ENCODE measurements around the gene STAMBP. TPM values are rescaled to one million over a fixed set of nuclear protein-coding genes. Genes with fewer than 3 reads are reported as not detected.

The STAMBP gene
- total RNA-seq, 3 donors from 2014 or later, result 29.5 to 37.2 (median 30.3) TPM

DNA sequence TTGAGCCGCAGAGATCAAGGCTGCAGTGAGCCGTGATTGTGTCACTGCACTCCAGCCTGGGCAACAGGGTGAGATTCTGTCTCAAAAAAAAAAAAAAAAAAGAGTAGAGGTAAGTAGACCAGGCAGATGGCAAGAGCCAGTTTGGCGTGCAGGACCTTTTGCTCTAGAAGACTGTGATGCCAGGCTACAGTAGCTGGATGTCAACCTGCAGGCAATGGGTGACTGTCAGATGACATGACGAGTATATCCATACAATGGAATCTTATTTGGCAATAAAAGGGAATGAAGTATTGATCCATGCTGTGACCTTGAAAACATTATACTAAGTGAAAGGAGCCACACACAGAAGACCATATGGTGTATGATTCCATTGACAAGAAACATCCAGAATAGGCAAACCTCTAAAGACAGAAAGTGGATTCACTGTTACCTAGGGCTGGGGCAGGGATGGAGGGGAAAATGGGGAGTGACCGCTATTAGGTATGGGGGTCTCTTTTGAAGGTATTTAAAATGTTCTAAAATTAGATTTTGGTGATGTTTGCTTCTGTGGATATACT is 86.8 kb downstream of the STAMBP start:
- ATAC-seq (no peak), DNase-seq (no peak)
- H3K27me3 Mint-ChIP-seq (ENCODE audit: low read depth), result peaks cover under 1% of the 10 kb centered on the region
- no peaks in the 10 kb centered on the region for H3K4me1 Mint-ChIP-seq (ENCODE audit: low read depth)
- no peaks in the 10 kb centered on the region for H3K9me3 Mint-ChIP-seq
- H3K36me3 Mint-ChIP-seq (ENCODE audit: insufficient read depth), result no peaks in the 10 kb centered on the region
- no peak overlapping the region for H3K4me3 Mint-ChIP-seq

DNA sequence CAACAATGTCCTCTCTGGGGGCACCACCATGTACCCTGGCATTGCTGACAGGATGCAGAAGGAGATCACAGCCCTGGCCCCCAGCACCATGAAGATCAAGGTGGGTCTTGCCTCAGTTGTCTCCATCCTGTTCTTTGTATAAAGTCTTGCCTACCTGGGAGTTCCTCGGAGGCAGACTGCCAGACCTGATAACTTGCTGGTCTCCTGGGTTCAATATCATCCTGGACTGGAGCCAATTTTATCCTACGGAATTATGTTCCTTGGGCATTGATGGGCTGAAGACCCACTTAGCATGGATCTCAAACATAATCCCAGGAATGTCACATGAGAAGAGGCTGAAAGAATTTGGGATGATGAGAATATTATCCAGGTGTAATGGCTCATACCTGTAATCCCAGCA is 87.9 kb downstream of the STAMBP start:
- H3K9me3 Mint-ChIP-seq, result no peaks in the 10 kb centered on the region
- no peak overlapping the region for H3K4me3 Mint-ChIP-seq
- peaks cover 2% of the 10 kb centered on the region for H3K27me3 Mint-ChIP-seq (ENCODE audit: low read depth)
- H3K4me1 Mint-ChIP-seq (ENCODE audit: low read depth), result no peaks in the 10 kb centered on the region
- no peak for DNase-seq
- no peak for ATAC-seq
- no peaks in the 10 kb centered on the region for H3K36me3 Mint-ChIP-seq (ENCODE audit: insufficient read depth)

DNA sequence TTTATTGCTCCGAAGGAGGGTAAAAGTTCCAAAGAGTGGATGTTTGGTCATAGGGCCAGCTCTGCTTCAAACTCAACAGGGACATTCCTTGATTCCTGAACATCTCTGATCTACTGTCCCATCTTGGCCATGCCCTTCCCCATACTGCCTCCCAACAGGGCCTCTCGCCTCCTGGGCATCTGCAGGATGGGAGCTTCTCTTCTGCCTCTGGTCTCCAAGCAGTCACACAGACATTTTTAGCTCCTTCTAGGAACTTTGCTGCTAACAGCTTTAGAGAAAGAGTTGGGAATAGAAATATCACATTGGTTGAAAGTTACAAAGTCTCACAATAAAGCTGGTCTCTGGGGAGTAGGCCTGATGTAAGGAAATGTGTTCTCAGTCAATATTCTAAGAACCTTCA is 88.5 kb downstream of the STAMBP start:
- no peak for DNase-seq
- no peaks in the 10 kb centered on the region for H3K36me3 Mint-ChIP-seq (ENCODE audit: insufficient read depth)
- no peak for ATAC-seq
- no peaks in the 10 kb centered on the region for H3K4me1 Mint-ChIP-seq (ENCODE audit: low read depth)
- no peaks in the 10 kb centered on the region for H3K9me3 Mint-ChIP-seq
- H3K27me3 Mint-ChIP-seq (ENCODE audit: low read depth), result peaks cover 2% of the 10 kb centered on the region
- no peak overlapping the region for H3K4me3 Mint-ChIP-seq

DNA sequence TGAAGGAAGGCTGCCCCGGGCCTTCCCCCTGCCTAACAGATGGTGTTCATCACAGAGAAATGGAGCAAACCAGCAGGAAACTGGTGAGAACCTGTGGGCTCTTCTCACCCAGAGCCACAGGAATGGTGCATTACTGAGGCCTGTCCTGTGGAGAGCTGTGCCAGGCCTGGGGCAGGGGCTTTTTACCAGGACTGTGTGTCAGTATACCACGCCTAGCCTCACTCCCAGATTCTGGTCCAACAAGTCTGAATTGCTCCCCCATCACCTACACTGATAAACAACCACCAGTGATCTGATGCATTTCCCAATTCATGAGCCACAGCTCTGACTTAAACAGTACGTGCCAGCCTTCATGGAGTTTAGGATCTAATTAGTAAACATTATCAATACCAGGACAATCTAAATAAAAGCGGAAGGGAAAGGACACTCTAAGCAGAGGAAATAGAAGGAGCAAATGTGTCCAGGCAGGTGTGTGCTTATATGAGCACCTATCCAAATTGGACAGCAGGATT is 89.0 kb downstream of the STAMBP start:
- Mint-ChIP-seq H3K36me3 (ENCODE audit: insufficient read depth) (no peaks in the 10 kb centered on the region), H3K27me3 (ENCODE audit: low read depth) (peaks cover 2% of the 10 kb centered on the region), H3K4me3 (no peak overlapping the region), H3K4me1 (ENCODE audit: low read depth) (no peaks in the 10 kb centered on the region), H3K9me3 (no peaks in the 10 kb centered on the region)
- no peak for DNase-seq
- ATAC-seq, result no peak

DNA sequence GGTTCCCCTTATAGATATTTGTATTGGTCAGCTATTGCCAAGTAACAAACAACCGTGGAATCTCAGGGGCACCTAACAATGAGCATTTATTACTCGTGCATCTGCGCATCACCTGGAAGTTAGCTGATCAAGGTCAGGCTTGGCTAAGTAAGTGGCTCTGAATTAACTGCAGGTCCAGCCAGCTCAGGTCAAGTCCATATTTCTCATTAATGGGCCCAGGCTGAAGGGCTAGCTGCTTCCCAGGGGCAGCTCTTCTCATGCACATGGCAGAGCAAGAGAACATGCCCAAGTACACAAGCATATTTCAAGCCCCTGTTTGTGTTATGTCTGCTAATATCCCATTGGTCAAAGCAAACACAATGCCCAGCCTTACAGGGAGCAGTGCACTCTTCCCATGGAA is 90.1 kb downstream of the STAMBP start:
- Mint-ChIP-seq H3K4me3 (no peak overlapping the region), H3K4me1 (ENCODE audit: low read depth) (no peaks in the 10 kb centered on the region), H3K27me3 (ENCODE audit: low read depth) (peaks cover 2% of the 10 kb centered on the region), H3K36me3 (ENCODE audit: insufficient read depth) (no peaks in the 10 kb centered on the region), H3K9me3 (no peaks in the 10 kb centered on the region)
- DNase-seq (no peak), ATAC-seq (no peak)

DNA sequence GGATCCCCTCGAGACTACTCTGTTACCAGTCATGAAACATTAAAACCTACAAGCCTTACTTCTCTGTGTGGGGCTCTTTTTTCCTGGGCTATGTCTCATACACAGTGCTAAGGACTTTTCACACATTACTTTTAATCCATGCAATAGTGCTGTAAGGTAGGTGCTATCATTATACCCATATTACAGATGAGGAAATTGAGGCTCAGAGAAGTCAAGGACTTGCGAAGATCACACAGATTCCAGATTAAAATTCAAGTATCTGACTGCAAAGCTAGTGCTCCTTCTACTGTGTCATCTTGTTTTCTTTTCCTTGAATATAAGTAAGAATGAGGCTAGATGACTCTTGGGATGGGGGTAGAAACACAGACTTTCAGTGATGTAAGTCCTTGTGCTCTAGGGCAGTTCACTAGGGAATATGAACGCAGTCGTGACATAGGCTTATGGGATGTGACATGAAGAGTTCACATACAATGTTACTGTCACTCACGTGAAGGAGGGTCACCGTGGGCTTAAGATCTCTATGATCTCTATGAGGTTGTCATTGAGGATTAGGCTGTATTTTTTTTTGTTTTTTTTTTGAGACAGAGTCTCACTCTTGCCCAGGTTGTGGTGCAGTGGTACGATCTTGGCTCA is 91.0 kb downstream of the STAMBP start:
- H3K36me3 Mint-ChIP-seq (ENCODE audit: insufficient read depth), result no peaks in the 10 kb centered on the region
- DNase-seq (no peak), ATAC-seq (no peak)
- H3K4me1 Mint-ChIP-seq (ENCODE audit: low read depth), result no peaks in the 10 kb centered on the region
- no peak overlapping the region for H3K4me3 Mint-ChIP-seq
- H3K9me3 Mint-ChIP-seq, result no peaks in the 10 kb centered on the region
- peaks cover 2% of the 10 kb centered on the region for H3K27me3 Mint-ChIP-seq (ENCODE audit: low read depth)

DNA sequence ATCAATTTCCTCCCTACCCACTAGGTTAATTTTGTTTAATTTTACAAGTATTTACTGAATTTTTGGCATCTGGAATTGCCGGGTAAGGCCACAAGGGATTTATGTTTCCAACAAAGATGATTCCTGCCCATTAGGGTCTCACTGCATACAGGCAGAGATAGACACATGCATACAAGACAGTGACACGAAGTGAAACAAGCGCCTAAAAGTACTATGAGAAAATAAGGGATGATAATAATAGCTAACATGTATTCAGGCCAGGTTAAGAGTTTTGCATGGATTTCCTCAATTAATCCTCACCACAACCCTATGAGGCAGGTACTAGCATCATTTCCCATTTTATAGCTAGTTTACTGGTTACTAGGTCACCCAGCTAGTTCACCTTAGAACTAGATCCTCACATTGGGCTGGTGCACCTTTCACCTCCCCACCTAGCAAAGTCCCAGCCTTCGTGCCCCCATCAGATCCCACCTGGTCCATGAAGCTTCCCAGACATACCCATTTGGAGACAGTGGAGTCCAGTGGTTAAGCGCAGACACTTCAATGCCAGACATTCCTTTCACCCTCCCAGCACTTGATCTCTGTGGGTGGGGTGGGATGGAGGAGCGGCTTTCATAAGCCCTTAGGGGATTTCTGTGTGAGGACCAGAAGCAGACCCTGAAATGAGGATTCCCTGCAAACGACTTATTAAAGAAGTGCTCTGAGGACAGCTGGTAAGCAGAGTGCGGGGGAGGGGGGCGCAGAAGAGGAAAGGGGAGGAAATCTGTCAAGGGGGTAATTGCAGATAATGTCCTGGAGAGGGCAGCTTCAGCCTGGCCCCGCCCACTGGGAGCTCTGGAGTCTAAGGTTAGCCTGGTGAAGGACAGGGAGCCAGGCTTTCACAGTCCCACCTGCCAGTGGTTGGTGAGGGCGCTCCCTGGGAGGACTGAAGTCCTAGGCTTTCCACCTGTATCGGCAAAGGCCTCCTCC is 92.1 kb downstream of the STAMBP start:
- peaks cover 2% of the 10 kb centered on the region for H3K27me3 Mint-ChIP-seq (ENCODE audit: low read depth)
- no peak overlapping the region for H3K4me3 Mint-ChIP-seq
- no peaks in the 10 kb centered on the region for H3K36me3 Mint-ChIP-seq (ENCODE audit: insufficient read depth)
- H3K9me3 Mint-ChIP-seq, result no peaks in the 10 kb centered on the region
- peak; percentile 36 for DNase-seq
- peaks cover 1% of the 10 kb centered on the region for H3K4me1 Mint-ChIP-seq (ENCODE audit: low read depth)
- ATAC-seq, result peak; percentile 38 to 62

DNA sequence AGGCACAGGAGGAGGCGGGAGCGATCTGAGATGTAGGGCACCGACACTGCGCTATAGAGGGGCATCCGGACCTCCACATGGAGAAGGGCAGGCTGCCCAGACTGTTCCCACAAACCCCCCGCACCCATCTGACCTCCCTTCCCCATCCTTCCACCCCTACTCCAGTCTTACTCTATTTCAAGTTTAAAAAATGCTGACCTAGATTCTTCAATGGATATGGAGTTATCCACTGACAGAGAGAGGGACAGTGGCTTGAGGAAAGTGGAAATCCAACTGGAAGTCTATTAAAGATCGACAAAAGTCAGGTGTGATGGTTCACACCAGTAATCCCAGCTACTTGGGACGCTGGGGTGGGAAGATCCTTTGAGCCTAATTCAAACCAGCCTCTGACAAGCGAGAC is 92.8 kb downstream of the STAMBP start:
- H3K9me3 Mint-ChIP-seq, result no peaks in the 10 kb centered on the region
- ATAC-seq, result no peak
- no peaks in the 10 kb centered on the region for H3K36me3 Mint-ChIP-seq (ENCODE audit: insufficient read depth)
- H3K4me3 Mint-ChIP-seq, result no peak overlapping the region
- DNase-seq, result no peak
- H3K4me1 Mint-ChIP-seq (ENCODE audit: low read depth), result peaks cover 6% of the 10 kb centered on the region
- peaks cover 2% of the 10 kb centered on the region for H3K27me3 Mint-ChIP-seq (ENCODE audit: low read depth)

DNA sequence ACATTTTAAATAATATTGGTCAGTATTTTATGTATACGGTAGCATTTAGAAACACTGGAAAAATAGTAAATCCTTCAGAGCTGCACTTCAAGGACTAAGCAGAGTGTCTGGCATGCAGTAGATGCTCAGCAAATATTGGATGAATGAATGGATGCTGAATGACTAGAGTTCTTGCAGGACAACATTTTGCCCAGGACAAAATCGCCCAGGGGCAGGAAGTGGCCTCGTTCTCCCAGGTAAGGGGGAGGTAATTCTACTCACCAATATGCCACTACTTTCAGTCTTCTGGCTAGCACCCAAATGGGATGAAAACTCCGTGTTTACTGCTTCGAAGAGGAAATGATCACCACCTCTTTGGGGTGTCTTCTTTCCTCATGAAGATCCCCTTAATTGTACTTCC is 93.9 kb downstream of the STAMBP start:
- peaks cover under 1% of the 10 kb centered on the region for H3K36me3 Mint-ChIP-seq (ENCODE audit: insufficient read depth)
- H3K4me3 Mint-ChIP-seq, result no peak overlapping the region
- DNase-seq (no peak), ATAC-seq (no peak)
- peaks cover 2% of the 10 kb centered on the region for H3K27me3 Mint-ChIP-seq (ENCODE audit: low read depth)
- H3K9me3 Mint-ChIP-seq, result no peaks in the 10 kb centered on the region
- peaks cover 11% of the 10 kb centered on the region for H3K4me1 Mint-ChIP-seq (ENCODE audit: low read depth)

Other genes with a start within 250 kb of the STAMBP start
- not detected for gene NAT8, start 186.5 kb upstream of the STAMBP start, total RNA-seq
- gene TPRKB, start 91.6 kb upstream of the STAMBP start, total RNA-seq, result 10 to 100 TPM; 43.3 to 43.8 (median 43.6) TPM
- 10 to 100 TPM; 33.2 to 35.4 (median 34.2) TPM for gene DUSP11, start 48.9 kb upstream of the STAMBP start, total RNA-seq
- gene C2orf78, start 44.8 kb upstream of the STAMBP start, total RNA-seq, result not detected
- under 1 TPM; 0.52 to 0.89 (median 0.63) TPM for gene ACTG2, start 64.0 kb downstream of the STAMBP start, total RNA-seq
- gene DGUOK, start 97.9 kb downstream of the STAMBP start, total RNA-seq, result 10 to 100 TPM; 69.5 to 76.0 (median 74.2) TPM
- 10 to 100 TPM; 30.8 to 34.0 (median 31.7) TPM for gene TET3, start 155.9 kb downstream of the STAMBP start, total RNA-seq